Smooth muscle cell (in vitro differentiated cells): ENCODE measurements around the gene MMADHC. TPM values are rescaled to one million over a fixed set of nuclear protein-coding genes. Genes with fewer than 3 reads are reported as not detected.

Experiments
- DNase-seq: peaks from one replicate; lab custom pipeline; 2025; ENCODE audit not compliant: unreplicated experiment; lab: John Stamatoyannopoulos, UW
- H2AFZ ChIP-seq: fragments of 200-600 bp; sonication (generic); 2 replicates; pipeline ENCODE4 v1.6.0; 2016; ENCODE audit warnings: antibody characterized with exemption, low read depth, mild to moderate bottlenecking
- H3F3A ChIP-seq: fragments of 200-600 bp; sonication (generic); 2 replicates; pipeline ENCODE4 v1.6.0; 2017; ENCODE audit warnings: antibody characterized with exemption, low read depth
- H3K27ac ChIP-seq: fragments of 200-600 bp; sonication (generic); 2 replicates; pipeline ENCODE4 v1.5.1; 2016; ENCODE audit warnings: low read depth, mild to moderate bottlenecking
- H3K27me3 ChIP-seq: fragments of 200-600 bp; sonication (generic); 2 replicates; pipeline ENCODE4 v1.6.1; 2016; ENCODE audit warnings: low read depth, mild to moderate bottlenecking
- H3K36me3 ChIP-seq: fragments of 200-600 bp; sonication (generic); 2 replicates; pipeline ENCODE4 v1.5.1; 2016; ENCODE audit warnings: low read depth
- H3K4me1 ChIP-seq: fragments of 200-600 bp; sonication (generic); 2 replicates; pipeline ENCODE4 v1.5.1; 2016; ENCODE audit warnings: low read depth
- H3K4me2 ChIP-seq: fragments of 200-600 bp; sonication (generic); 2 replicates; pipeline ENCODE4 v1.6.0; 2016; ENCODE audit warnings: mild to moderate bottlenecking
- H3K4me3 ChIP-seq: fragments of 200-600 bp; sonication (generic); 2 replicates; pipeline ENCODE4 v1.5.1; 2016; ENCODE audit warnings: mild to moderate bottlenecking
- H3K79me2 ChIP-seq: fragments of 200-600 bp; sonication (generic); 2 replicates; pipeline ENCODE4 v1.6.0; 2016; ENCODE audit warnings: low read depth, mild to moderate bottlenecking
- H3K9ac ChIP-seq: fragments of 200-600 bp; sonication (generic); 2 replicates; pipeline ENCODE4 v1.6.0; 2016; ENCODE audit warnings: low read depth
- H3K9me3 ChIP-seq: fragments of 200-600 bp; sonication (generic); replicated peaks from 2 replicates; pipeline ENCODE4 v1.5.1; 2016; ENCODE audit warnings: low read depth
- H4K20me1 ChIP-seq: fragments of 200-600 bp; sonication (generic); 2 replicates; pipeline ENCODE4 v1.6.0; 2016; ENCODE audit warnings: low read depth
- WGBS: methylation state at CpG from one replicate; pipeline ENCODE4 v1.1.7; 2016; ENCODE audit warnings: low lambda C conversion rate; 5-methylcytosine and 5-hydroxymethylcytosine counted together
- polyA plus RNA-seq: library from polyadenylated mRNA; unstranded; fragments of >200 nt; fragmentation: Nextera tagmentation; extraction: Ambion mirVana; gene quantifications from 2 replicates; pipeline ENCODE4 v1.2.1, GENCODE V29; 2016
- total RNA-seq: library from RNA; depleted of rRNA; stranded (reverse); fragments of >200 nt; gene quantifications from 2 replicates; pipeline ENCODE4 v1.2.3, GENCODE V29; 2014
- TF ChIP-seq, protein P1 (sequence below): fragments of 200-600 bp; sonication (generic); IDR thresholded peaks from 2 replicates; pipeline ENCODE4 v1.5.1; 2017; ENCODE audit warnings: borderline replicate concordance, mild to moderate bottlenecking, antibody characterized with exemption; ENCODE audit not compliant: insufficient read depth, poor library complexity, severe bottlenecking

Gene MMADHC
- total and polyA plus RNA-seq, 2 experiments from 2014 or later: 141 to 188 TPM

DNA sequence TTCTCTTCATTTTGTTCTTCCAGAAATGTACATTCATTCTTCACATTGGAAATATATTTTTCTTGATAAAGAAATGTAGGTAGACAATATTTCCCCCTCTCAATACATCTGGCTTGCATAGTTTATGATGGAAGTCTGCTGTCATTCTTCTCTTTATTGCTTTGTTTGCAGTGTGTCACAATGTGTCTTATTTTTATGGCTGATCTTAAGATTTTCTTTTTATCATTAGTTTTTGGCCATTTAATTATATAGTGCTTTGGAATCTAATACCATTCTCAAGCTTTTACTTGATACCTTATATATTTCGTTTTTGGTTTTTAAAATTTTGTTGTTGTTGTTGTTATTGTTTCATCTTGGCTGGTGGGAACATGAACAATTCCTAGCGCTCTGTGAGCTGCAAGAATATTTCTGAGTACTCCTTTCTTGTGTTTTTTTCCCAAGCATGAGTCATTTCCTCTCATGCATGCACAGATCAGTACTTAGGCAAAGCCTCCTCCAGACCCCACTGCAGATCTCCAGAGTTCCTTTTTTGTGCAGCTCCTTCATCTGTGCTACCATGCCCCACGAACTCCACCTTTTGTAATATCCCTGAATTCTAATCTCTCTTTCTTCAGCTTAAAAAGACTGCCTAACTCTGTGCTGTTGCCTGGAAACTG is 13.7 kb upstream of the MMADHC start:
- Histone ChIP-seq H2AFZ (no peak overlapping the region), H3K27ac (no peak overlapping the region), H3K4me2 (no peak overlapping the region), H3K4me1 (peaks cover 2% of the 10 kb centered on the region), H3K36me3 (no peaks in the 10 kb centered on the region), H3K27me3 (no peaks in the 10 kb centered on the region), H3K9ac (no peak overlapping the region), H3K79me2 (no peaks in the 10 kb centered on the region), H3F3A (peaks cover 4% of the 10 kb centered on the region), H3K4me3 (no peak overlapping the region), H3K9me3 (no peaks in the 10 kb centered on the region), H4K20me1 (no peaks in the 10 kb centered on the region)
- DNase-seq: no peak
- TF ChIP-seq, protein P1, sequence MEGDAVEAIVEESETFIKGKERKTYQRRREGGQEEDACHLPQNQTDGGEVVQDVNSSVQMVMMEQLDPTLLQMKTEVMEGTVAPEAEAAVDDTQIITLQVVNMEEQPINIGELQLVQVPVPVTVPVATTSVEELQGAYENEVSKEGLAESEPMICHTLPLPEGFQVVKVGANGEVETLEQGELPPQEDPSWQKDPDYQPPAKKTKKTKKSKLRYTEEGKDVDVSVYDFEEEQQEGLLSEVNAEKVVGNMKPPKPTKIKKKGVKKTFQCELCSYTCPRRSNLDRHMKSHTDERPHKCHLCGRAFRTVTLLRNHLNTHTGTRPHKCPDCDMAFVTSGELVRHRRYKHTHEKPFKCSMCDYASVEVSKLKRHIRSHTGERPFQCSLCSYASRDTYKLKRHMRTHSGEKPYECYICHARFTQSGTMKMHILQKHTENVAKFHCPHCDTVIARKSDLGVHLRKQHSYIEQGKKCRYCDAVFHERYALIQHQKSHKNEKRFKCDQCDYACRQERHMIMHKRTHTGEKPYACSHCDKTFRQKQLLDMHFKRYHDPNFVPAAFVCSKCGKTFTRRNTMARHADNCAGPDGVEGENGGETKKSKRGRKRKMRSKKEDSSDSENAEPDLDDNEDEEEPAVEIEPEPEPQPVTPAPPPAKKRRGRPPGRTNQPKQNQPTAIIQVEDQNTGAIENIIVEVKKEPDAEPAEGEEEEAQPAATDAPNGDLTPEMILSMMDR: no peak
- WGBS: 49% methylated on average over 3 of the region's 3 CpGs

DNA sequence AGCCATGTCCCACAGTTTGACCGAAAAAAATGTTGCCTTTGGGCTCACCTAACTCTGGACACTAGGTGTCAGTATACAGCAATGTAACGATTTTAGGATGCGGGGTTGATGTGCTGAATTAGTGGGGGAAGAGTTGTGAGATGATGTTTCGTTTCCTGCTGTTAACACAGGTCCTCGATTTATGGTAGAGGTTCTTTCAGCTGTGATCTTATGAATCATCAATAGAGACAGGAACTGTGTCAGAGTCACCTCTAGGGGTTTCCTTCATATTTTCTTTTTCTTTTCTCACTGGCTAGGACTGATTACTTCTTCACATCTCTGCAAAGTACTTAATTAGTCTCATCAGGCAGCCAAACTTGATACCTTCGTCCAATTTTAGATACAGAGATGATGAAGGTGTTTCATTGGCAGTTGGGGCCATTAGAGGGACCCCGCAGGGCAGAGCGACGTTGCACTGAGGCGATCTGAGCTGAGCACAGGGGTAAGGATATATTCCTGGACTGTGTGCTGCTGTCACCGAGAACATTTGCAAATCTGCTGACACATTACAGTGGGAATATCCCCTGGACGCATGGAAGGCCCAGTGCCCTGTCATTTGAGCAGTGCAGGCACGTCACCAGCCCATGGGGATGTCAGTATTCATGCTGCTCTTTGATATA is 10.2 kb upstream of the MMADHC start:
- TF ChIP-seq, protein P1: peak; percentile 76
- peak overlapping the region; percentile 70 for H3K27ac ChIP-seq
- no peaks in the 10 kb centered on the region for H4K20me1 ChIP-seq
- H3K36me3 ChIP-seq: no peaks in the 10 kb centered on the region
- H3K79me2 ChIP-seq: no peaks in the 10 kb centered on the region
- H3K4me3 ChIP-seq: peak overlapping the region; percentile 17
- peak overlapping the region; percentile 4 for H3K9ac ChIP-seq
- H3K9me3 ChIP-seq: no peaks in the 10 kb centered on the region
- H3K4me2 ChIP-seq: peak overlapping the region; percentile 73
- H2AFZ ChIP-seq: peak overlapping the region; percentile 45
- no peaks in the 10 kb centered on the region for H3K27me3 ChIP-seq
- peaks cover 4% of the 10 kb centered on the region for H3F3A ChIP-seq
- H3K4me1 ChIP-seq: peaks cover 2% of the 10 kb centered on the region
- WGBS: 29% methylated on average over 13 of the region's 13 CpGs
- no peak for DNase-seq

DNA sequence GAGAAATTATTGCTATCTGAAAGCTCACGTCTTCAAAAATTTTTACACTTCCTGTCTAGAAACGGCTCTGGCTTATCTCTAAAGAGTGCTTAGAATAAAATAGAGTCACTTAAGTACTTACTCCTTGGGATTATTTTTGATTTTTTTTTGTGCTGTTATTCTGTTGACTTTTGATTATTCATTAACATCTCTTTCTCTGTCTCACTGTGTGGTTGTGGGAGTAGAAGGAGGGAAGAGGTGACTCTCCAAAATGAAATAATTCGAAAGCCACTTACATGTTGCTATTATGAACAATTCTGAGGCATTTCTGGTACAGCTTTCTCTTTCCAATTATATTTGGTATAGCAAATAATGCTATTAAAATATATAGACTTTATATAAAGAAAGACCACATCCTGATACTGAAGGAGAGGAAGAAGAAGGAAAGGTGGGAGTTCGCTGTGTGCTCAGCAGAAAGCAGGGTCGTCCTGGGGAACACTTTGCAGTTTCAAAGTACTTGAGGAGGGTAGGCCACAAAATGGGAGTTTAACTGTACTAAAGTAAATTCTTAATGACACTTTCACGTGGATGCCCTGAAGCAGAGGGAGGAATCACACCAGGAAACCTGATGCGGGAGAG is 9.6 kb upstream of the MMADHC start:
- WGBS: 33% methylated on average over 7 of the region's 7 CpGs
- peak overlapping the region; percentile 73 for H3K4me2 ChIP-seq

More for the DNA sequence above, 9.6 kb upstream of the MMADHC start:
- Histone ChIP-seq H3K4me3 (no peak overlapping the region), H3K9me3 (no peaks in the 10 kb centered on the region), H3K27ac (no peak overlapping the region), H3K27me3 (no peaks in the 10 kb centered on the region), H3F3A (peaks cover 4% of the 10 kb centered on the region), H3K9ac (no peak overlapping the region), H3K4me1 (peaks cover 2% of the 10 kb centered on the region), H3K79me2 (no peaks in the 10 kb centered on the region), H4K20me1 (no peaks in the 10 kb centered on the region), H2AFZ (peak overlapping the region; percentile 16), H3K36me3 (no peaks in the 10 kb centered on the region)
- no peak for DNase-seq
- TF ChIP-seq, protein P1: no peak
